Measurements from ENCODE around the gene ZNF14. TPM values are rescaled to one million over a fixed set of nuclear protein-coding genes. Genes with fewer than 3 reads are reported as not detected.
"Not testable (repeated sequence)": the region's sequence is repeated elsewhere in the genome, so short reads cannot be mapped to it uniquely, and the experiment has no call there.

ZNF14 gene
- polyA plus RNA-seq, 5 donors, result 9.5 to 15.5 (median 13.0) TPM

- no peak for DNase-seq
These were observed 14.7 kb upstream of the ZNF14 start for GRCh38 chr19:19747357-19748220.

GRCh38 chr19:19746286-19747213, 13.6 kb upstream of the ZNF14 start:
- no peak for DNase-seq

GRCh38 chr19:19745496-19746285, 12.8 kb upstream of the ZNF14 start:
- DNase-seq, result no peak

- no peak for DNase-seq
These were observed 11.7 kb upstream of the ZNF14 start for GRCh38 chr19:19744641-19745040.

DNA sequence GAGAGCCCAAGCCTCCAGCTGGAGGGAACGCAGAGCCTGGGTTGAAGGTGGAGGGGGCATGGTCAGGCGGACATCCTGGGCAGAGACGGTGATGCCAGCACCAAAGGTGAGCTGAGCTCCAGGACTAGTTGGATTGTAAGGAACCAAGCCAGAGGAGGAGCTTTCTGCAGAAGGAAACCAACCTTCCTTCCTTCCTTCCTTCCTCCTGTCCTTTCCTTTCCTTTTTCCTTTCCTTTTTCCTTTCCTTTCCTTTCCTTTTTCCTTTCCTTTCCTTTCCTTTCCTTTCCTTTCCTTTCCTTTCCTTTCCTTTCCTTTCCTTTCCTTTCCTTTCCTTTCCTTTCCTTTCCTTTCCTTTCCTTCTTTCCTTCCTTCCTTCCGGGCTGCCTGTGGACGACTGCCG, 11.0 kb upstream of the ZNF14 start:
- not testable (repeated sequence) for DNase-seq

- DNase-seq, result no peak
These were observed 10.3 kb upstream of the ZNF14 start for GRCh38 chr19:19743176-19743575.

DNA sequence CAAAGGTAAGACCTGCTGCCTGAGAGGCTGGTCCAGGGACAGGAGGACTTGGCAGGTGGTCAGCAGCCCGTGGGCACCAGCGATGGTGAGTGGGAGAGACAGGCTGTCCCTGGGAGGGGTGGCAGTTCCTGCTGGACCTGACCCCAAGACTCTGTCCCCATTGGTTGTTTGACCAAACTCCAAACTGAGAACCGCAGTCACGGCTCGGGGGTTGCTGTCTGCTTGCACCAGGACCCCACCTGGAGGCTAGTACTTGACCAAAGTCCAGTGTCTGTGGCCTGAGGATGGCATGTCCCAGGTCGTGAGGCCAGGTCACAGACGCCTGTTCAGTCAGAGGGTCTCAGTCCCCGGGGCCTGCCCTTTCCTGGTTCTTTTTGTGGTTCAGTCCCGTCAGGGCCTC, 9.9 kb upstream of the ZNF14 start:
- DNase-seq, result no peak

DNA sequence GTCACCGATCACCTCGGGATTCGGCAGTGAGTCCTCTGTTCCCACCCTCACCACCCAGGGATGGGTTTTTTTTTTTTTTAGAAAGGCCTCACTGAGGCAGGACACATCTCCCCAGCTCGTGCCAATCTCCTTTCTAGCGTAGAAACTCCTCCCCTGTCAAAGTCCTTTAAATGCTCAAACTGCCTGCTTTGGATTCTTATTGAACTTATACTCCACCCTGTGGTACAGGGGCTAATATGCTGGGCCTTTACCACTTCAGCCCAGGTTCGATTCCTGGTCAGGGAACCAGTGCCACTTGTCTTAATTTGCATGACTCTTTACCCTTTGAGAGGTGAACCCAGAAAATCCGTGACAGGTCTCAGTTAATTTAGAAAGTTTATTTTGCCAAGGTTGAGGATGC, 8.3 kb upstream of the ZNF14 start:
- no peak for DNase-seq

DNA sequence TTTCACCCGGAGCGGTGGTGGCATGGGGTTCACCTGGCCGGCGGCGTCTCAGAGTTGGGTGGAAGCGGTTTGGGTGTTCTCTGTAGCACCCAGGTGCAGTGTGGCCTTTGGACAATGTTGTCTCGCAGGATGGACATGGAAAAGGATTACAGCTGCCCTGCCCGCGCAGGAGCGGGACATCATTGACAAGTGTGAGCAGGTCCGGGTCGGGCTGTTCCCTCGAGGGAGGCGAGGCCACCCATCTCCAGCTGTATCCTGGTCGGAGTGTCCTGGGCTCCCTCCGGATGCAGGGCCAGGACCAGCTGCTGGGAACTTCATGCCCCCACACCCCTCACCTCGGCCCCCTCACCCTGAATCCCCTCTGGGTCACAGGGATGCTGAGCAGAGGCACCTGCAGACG, 7.8 kb upstream of the ZNF14 start:
- DNase-seq, result no peak

- DNase-seq, result no peak
These were observed 5.7 kb upstream of the ZNF14 start for GRCh38 chr19:19738564-19738963.

DNA sequence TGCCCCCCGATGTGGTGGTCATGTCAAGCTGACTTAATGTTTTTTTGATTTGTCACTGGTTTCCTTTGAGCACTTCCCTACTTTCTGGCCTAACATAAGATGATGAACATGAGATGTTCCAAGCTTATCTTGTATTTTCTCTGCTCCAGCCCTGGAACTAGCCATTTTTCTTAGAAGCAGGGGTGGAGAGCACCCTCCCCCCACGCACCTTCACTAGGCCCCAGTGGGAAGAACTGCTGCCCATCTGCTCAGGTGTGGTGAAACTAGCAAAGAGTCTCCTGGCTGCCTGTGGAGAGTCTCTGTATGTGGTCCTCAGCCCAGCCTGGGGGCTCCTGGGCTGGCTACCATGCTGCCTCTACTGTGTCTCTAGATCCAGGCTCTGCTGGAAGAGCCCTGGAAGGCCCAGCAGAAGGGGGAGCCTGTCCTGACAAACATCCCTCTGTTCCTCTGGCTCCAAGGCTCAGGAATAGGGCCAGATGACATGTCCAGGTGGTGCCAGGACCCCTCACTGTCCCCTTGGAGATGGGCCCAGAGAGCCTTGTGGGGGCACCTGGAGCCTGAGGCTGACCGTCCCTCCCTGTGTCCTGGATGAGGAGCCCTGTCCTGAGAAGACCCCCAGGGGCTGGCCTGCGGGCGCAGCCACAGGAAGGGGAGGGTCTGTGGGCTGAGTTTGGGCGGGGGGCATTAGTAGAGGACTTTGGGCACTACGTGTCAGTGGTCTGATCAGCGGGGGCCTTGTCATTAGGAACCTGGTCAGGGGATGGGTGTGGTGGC, 4.8 kb upstream of the ZNF14 start:
- DNase-seq, result no peak

DNA sequence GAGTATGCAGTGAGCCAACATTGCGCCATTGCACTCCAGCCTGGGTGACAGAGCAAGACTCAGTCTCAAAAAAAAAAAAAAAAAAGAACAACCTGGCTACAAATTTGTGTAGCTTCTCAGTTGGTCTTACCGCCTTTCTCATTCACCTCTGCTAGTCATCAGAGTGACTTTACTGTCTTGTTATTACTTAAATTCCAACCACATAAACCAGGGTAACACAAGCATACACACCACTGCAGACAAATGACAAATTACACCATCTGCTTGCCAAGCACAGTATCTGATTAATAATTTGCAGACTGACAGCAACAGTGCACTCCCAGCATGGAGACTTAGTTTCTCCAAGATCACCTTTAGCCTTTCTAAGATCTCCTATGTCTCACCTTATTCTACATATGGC, 11.0 kb downstream of the ZNF14 start:
- no peak for DNase-seq

- DNase-seq, result no peak
These were observed 13.1 kb downstream of the ZNF14 start for GRCh38 chr19:19719798-19720197.

DNA sequence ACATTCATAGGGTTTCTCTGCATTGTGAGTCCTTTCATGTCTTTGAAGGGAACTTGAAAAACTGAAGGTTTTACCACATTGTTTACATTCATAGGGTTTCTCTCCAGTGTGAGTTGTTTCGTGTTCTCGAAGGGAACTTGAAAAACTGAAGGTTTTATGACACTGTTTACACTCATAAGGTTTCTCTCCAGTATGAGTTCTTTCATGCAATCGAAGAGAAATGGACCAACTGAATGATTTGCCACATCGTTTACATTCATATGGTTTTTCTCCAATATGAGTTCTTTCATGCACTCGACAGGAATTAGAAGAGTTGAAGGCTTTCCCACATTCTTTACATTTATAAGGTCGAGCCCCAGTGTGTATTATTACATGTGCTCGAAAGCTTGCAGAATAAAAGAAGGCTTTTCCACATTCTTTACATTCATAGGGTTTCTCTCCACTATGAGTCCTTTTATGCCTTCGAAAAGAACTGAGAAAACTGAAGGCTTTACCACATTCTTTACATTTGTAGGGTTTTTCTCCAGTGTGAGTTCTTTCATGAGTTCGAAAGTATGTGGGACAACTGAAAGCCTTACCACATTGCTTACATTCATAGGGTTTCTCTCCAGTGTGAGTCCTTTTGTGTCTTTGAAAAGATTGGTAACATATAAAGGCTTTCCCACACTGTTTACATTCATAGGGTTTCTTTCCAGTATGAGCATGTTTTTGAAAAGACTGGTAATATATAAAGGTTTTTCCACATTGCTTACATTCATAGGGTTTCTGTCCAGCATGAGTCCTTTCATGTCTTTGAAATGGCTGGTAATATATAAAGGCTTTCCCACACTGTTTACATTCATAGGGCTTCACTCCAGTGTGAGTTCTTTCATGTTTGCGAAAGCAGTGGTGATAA, 20.7 kb downstream of the ZNF14 start:
- no peak for DNase-seq

- DNase-seq, result no peak
These were observed 21.5 kb downstream of the ZNF14 start for GRCh38 chr19:19711306-19711933.

GRCh38 chr19:19710506-19710905, 22.4 kb downstream of the ZNF14 start:
- no peak for DNase-seq

- no peak for DNase-seq
These were observed 28.1 kb downstream of the ZNF14 start for GRCh38 chr19:19704836-19705235.

DNA sequence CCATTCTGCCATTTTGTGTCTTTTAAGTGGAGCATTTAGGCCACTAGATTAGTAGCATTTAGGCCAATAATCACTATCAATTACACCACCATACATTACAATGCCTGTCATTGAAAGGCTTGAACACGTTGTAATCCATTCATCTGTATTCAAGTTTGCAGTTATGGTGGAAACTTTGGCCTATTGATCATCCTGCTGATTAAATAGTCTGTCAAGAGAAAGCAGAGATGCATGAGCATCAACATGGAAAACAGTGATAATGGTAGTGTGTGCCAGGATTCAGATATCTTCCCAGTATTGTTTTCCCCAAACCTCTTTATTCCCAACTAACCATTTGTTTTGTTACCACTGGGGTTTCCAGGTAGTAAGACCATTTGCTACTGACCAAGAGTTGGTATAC, 32.4 kb downstream of the ZNF14 start:
- not testable (repeated sequence) for DNase-seq

GRCh38 chr19:19697589-19697988, 35.3 kb downstream of the ZNF14 start:
- no peak for DNase-seq

DNA sequence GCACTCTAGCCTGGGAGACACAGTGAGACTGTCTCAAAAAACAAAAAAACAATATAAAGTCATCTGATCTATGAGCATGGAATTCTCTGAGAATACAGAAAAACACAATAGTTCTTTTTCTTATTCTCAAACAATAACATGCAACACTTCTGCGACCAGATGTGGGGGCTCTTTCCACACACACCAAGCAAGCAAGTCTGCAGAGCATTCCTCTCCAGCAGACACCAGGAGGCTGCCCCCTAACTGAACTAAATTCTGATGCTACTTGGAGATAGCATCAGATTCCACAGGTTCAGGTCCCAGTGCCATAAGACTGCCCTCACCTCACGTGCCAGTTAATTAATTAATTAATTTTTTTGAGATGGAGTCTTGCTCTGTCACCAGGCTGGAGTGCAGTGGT, 36.5 kb downstream of the ZNF14 start:
- no peak for DNase-seq
